GM18507 (cell line): Measurements from ENCODE around the gene OR10H3.
"Not testable (repeated sequence)": the region's sequence is repeated elsewhere in the genome, so short reads cannot be mapped to it uniquely, and the experiment has no call there.

Experiments used
- DNase-seq: peaks from one replicate; pipeline ENCODE4 v3.0.0; 2011; ENCODE audit warnings: low read depth; ENCODE audit not compliant: insufficient read length; ENCODE audit errors: extremely low spot score
- FAIRE-seq: peaks from 2 replicates; lab custom pipeline; 2011; peaks lifted over from hg19 to GRCh38; lab: Jason Lieb, UNC

The OR10H3 gene

GRCh38 chr19:15776991-15777970 is 39.5 kb downstream of the OR10H3 start:
- DNase-seq = no peak
- no peak for FAIRE-seq

- DNase-seq (no peak), FAIRE-seq (no peak)
Measured at GRCh38 chr19:15779756-15780476, 42.1 kb downstream of the OR10H3 start.

- no peak for FAIRE-seq
Measured at GRCh38 chr19:15780610-15781418, 43.0 kb downstream of the OR10H3 start.

DNA sequence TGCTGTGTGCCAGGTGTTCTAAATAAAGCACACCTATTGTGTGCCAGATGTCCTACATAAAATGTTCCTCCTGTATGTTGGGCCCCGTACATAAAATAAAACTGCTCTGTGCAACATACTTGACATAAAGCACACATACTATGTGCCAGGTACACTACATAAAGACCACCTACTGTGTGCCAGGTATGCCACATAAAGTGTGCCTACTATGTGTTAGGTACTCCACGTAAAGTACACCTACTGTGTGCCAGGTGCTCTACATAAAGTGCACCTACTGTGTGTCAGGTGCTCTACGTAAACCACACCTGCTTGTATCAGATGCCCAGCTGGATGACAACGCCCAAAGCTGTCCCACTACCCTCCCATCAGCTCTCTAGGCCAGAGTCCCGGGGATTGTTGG is 43.9 kb downstream of the OR10H3 start:
- DNase-seq (no peak), FAIRE-seq (no peak)

More at GRCh38 chr19:15780610-15781418, 43.0 kb downstream of the OR10H3 start:
- no peak for DNase-seq

DNA sequence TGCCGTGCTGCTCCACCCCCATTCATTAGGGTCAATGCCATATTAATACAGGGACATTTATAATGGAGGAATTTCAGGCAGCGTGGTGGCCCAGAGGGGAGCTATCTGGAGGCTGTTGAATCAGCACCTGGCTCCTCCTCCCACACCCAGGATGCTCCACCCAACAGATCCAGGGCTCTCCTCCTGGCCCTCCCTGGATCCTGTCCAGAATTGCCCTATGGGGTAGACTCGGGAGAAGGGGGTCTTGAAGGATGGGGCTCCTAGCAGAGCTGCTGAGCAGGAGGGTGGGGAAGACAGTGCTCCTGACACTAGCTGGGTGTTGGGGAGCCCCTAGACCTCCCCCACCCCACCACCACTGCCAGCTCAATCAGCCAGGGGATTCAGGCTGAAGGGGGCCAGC is 44.4 kb downstream of the OR10H3 start:
- no peak for DNase-seq
- no peak for FAIRE-seq

- not testable (repeated sequence) for DNase-seq, FAIRE-seq
Measured at GRCh38 chr19:15782896-15783295, 45.1 kb downstream of the OR10H3 start.

GRCh38 chr19:15787611-15788155 is 49.9 kb downstream of the OR10H3 start, which contains the start of gene OR10H5:
TSS of gene OR10H5 (plus strand) at chr19:15787661. CDS start at chr19:15794049, 6,388 bp downstream.
- FAIRE-seq = no peak

DNA sequence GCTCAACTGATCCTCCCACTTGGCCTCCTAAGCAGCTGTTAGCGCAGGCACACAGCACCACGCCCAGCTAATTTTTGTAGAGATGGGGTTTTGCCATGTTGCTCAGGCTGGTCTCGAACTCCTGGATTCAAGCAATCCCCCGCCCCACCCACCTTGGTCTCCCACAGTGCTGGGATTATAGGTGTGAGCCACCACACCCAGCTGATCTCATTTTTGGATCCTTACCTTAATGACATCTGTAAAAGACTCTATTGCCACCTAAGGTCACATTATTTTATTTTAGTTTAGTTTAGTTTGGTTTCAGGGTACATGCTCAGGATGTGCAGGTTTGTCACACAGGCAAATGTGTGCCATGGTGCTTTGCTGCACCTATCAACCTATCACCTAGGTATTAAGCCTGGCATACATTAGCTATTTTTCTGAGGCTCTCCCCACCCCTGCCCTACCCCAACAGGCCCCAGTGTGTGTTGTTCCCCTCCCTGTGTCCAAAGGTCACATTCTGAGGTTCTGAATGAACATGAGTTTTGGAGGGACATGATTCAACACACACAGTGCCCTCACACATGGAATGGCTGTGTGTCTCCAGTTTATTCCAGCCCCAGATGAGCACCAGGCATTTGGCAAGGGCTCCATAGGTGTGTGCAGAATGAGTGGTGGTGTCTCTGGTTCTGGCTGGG is 50.9 kb downstream of the OR10H3 start:
- no peak for DNase-seq
- no peak for FAIRE-seq

More at GRCh38 chr19:15787611-15788155, 49.9 kb downstream of the OR10H3 start, which contains the start of gene OR10H5:
- DNase-seq = no peak

GRCh38 chr19:15790096-15790495 is 52.3 kb downstream of the OR10H3 start:
- FAIRE-seq (no peak), DNase-seq (no peak)
